Activated gamma-delta T cell treated with anti-CD3 and anti-CD28 coated beads, Interleukin-2, amount 50 U/mL, for 16 hours (primary cell): ENCODE results near the gene COL4A2.

Experiments used
- DNase-seq: peaks from one replicate; pipeline ENCODE4 v3.0.0-alpha.2; 2020; ENCODE audit warnings: low read depth

The COL4A2 gene

DNA sequence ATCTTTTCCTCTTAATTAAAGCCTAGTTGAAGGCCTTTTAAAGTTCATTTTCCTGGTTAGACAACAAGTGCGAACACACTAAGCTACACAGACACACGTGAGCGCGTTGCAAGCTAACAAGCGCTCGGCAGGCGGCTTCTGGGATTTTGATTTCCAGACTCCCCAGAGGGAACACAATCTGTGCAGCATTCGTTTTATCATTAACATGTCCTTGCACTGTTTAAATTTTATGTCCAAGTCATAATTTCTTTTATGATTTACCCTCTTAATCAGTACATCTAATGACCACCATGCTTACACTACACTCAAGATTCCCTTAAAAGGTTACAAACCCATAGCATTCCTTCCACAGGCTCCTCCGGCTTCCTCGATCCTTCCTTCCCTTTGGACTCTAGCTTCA is 16.9 kb upstream of the COL4A2 start:
- DNase-seq: no peak

DNA sequence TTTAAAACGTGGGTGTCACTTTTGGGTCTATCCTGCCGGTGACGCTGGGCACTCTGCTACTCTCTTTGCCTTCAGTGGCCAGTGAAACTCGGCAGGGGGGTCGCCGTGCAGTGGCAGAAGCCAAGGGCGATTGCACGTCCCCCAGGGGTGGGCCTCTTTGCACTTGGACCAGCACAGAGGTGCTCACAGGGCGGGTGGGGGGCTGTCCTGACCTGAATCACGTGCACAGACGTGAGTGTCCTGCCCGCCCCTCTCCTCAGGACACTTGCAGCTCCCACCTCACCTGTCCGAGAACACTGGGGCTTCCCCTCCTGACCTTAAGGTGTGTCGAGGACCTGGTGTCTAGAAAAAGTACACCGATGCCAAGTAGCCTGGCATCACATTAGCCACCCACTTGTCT is 16.3 kb upstream of the COL4A2 start:
- no peak for DNase-seq

DNA sequence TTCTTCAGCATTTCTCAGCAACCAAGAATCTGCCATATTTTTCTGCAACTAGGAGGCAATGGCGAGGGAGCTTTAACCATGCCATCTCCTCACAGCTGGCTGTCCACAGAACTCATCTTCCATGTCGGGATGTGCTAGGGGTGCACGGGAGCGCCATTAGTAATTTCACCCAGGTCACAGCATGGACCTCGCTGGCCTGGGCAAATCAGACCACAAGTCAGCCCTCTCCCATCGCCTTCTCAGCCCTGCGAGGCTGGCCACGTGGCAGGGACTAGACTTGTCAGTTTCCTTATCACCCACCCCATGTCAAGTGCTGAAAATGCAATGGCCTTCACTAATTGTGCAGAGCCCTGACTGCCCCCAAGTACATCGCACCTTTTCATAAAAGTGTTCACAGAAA is 15.8 kb upstream of the COL4A2 start:
- no peak for DNase-seq

DNA sequence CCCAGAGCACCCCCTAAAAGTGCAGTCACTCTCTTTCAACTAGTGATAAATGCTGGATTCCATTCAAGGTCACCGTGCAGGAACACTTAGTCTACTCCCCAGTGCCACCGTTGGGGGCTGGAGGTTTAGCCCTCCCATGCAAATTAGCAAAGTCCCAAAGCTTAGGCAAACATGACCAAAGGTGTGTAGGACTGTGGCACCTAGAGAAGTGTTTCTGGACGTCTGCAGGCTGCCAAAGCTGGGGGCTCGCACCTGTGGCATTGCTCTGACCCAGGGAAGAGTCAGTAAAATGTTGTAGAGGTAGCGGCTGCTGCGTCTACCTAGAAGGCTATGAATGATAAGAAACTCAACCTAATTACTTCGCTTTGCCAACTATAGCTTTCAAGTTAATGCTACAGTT is 14.0 kb upstream of the COL4A2 start:
- no peak for DNase-seq

DNA sequence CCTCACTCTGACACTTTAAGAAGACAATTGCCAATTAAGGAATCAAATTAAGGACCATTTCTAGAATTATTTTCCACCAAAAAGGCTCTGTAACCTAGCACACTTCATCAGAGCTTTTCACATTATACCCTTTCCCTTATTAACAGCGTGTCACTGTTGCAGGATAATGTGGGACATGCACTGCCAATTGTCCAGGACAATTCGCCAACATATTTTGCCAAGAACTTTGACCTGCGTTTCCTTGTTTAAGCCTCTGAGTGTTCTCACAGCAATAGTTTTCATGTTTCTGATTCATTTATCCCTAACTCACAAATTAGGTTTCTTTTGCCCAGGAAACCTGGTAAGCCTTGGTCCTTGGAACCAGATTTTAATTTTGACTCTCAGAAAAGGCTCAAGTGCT is 13.4 kb upstream of the COL4A2 start:
- no peak for DNase-seq

DNA sequence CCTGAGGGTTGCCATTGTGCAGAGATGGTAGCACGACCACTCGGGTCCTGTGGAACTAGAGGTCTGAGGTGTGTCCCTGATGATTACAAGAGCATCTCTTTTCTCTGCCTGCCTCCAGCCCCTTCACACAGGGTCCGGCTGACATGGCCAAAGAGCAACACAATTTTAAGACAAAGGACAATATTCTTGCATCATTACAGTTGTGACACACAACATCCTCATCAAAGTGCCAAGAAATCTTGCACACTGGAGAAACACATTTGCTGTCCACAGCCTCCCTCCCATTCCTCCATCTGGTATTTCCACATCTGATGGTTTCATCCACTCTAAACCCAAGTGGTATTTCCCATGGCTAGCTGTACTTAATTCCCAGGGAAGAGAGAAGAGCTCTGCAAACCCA is 12.9 kb upstream of the COL4A2 start:
- DNase-seq: no peak

DNA sequence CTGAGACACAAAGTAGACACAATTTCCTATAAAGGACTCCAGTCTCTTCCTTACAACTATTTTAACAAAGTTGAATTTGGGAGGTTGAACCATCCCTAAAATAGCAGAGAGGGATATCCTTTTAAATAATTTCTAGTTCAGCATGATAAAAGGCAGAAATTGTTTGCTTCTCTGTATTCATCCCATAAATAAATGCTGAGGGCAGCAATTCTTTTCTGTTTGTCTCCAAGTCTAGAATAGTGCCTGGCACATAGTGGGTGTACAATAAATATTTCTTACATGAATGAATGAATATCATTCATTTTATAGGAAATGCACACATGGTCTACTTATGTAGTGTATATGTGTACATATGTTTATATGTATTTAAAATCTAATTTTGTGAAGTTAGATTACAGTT is 12.5 kb upstream of the COL4A2 start:
- no peak for DNase-seq

DNA sequence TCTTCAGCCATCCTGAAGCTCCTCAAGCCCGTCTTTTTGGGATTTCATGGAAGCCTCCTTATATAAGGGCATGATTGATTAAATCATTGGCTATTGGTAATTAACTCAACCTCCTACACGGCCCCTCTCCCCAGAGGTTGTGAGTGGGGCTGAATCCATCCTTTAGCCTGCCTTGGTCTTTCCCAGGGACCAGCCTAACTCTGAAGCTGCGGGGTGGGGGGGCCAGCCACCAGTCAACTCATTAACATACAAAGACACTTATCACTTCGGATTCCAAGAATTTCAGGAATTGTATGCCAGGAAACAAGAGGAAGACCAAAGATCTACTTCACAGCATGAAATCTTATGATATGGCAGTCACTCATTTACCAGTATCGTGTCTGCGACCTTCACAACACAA is 10.1 kb upstream of the COL4A2 start:
- DNase-seq: no peak

DNA sequence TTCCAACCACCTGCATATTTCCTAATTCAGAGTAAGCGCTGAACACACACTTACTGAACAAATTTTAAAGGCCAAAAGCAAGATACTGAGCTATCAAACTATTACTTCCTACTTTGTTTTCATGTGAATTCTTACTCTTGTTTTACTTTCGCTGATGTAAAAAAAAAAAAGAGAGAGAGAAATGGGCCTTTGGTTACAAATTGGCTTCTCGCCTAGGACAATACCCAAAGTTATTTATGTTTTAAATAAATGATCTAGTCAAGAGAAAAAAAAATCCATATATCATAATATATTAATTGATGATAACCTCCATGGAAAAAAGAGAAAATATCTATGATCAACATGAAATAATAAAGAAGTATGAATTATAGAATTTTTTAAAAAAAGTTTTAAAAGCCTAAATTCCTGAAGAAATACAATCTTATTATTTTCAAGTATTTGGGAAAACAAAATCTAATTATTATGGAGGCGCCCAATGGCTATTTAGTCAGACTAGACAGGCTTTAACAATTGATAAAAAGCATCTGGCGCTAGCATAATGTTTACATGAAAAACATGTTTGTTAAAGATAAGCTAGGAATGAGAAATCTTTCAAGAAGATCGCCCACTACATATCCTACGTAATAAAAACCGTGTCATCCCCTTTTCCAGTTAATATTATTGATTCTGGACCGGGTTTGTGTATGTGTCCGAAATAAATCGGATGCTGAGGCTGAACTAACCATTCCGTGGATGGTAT is 9.1 kb upstream of the COL4A2 start:
- no peak for DNase-seq

DNA sequence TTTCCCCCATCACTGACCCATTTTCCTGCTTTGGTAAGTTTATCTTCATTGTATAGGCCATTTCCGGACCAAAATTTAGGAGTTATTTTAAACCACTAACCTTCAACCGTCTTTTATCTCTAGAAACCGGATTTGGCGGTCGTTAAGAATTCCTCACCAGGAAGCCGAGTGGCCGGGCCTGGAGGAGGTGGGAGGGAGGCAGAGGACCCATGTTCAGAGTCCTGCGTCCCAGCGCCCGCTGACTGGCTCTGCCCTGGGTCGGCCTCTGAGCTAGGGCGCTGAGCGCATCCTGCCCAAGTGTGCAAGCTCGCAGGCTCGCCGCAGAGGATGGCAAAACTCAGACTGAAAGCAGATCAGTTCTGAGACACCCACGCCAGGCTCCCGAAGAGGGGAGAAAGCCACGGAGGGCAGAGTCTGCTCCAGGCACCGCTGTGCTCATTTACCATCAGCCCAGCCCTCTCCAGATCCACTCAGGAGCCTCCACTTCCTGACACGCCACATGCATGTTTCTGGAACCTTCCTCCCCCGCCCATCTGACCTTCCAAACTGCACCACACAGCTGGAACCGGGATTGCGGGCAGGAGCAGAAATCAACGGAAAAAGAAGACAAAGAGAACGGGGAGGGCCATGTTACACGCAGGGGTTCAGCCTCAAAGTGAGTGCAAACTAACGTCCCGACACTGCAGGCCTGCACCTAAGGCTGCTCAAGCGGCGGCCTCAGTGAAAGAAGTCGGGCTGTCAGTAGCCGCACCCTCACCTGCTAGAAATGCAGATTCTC is 8.4 kb upstream of the COL4A2 start:
- DNase-seq: no peak

DNA sequence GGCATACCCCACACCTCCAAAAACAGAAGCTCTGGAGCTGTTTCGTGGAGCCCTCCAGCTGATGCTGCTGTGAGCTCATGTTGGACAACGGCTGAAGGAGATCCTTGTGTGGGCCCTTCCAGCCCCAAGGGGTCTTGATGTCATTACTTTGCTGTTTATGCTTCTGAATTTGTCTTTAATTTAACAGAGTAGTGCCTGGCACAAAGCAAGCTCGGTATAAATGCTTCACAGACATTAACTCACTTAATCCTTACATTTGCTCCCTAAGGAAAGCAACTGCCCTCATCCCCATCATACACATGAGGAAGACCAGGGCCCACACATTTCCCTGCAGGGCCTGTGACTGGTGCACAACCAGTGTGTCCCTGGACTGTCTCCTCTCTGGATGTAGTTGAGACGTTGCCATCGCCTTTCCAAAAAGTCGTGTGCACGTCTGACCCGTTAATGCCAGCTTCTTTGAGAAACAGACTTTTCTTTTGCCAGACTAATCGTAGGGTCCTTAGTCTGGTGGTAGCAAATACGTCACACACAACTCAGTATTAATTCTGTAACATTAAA is 7.7 kb upstream of the COL4A2 start:
- no peak for DNase-seq

DNA sequence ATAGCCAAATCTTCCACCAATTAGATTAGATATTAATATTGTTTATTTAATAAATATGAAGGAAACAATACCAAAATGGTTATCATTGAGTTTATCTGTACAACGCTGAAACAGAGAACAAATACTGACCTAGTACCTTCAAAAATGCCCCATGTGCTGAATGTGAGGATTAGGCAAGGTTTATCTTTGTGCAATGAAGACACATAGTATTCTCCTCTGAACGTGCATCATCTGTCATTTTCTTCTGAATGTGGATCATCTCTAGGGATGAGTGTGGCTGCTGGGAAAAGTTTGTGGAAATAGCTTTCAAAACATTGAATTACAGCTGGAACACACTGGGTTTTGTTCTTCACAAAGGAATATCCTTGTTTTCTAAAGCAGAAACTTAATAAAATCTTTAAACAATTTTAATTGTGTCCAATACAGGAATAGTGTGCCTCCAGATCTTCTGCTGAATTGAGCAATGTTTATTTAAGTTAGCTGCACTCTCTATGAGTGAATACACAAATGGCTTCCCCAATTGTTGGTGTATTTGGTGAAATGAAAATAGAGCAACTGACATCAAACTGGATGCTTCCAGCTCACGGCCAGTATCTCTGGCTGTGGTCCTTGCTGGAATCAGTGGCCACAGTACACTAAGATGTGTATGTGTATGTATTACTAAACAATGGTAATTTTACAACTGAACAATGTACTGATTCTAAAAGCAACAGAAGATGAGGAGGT is 6.8 kb upstream of the COL4A2 start:
- no peak for DNase-seq

DNA sequence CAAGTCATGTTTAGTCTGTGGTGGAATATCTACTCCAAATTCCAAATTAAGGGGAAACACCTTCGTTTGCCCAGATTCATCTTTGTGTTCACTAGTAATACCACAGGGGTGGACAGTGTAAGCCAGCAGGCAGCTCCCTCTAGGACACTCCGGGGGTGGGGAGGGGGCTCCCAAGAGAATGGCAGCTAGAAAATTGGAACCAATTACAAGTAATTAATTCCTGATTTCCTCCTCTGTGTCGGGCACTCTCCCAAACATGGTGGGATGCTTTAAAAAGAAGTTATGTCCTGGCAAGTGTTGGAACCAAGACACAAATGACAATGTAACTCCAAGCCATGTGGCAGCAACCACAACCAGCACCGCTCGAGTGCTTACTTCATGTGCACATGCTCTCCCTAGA is 6.0 kb upstream of the COL4A2 start:
- DNase-seq: no peak

DNA sequence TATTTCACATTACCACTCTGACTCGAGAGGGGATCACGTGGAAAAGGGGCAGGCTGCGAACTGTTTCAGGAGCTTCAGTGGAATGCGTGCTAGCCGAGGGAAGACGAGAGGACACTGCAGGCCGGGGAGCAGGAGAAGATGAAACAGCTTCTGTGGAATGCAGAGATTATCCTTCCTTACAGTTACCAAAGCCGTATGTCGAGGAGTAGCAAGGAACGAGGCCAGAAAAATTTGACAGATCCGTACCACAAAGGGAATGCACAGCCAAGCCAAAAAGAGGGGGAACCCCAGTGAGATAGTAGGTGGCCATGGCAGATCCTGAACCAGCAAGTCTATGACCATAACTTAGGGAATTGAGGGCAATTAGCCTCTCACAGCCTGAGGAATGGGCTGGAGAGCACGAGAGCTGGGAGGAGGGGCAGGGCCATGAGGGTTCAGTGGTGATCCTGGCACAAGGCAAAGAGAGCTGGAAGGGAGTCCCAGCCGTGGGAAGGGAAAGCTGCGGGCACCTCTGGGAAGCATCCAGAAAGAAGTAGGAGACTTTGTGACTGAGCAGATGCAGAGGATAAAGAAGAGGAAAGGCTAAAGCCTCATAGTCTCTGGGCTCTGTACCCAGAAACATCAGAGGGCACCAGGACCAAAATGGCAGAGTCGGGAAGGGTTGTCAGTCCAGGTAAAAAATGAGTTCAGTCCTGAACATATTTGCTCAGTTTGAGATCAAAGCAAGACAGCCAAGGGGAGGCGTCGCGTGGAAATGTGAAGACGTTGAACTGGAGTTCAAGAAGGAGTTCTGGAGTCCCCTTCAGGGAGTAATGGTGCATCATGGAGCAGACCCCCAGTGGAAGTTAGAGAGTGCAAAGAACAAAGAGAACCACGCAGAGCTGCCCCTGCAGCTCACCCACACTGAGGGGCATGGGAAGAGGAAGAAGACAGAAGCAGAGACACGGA is 5.2 kb upstream of the COL4A2 start:
- no peak for DNase-seq

DNA sequence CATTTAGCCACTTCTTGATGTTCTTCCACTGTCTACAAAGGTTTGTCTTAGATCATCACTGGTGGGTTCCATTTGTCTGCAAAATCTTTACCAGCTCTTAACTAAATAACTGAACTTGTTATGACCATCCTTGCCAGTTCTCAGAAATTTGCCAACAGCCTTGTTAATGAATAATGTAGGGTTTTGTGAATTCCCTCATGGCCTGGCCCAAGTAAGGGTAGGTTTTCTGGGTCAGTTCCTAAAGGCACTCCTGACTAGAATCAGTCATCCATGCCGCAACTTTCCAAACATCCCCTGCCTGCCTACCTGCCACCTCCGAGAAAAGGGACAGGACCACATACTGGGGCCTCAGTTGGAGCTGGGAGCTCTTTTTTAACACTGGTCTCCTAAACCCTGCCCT is 4.1 kb upstream of the COL4A2 start:
- no peak for DNase-seq

DNA sequence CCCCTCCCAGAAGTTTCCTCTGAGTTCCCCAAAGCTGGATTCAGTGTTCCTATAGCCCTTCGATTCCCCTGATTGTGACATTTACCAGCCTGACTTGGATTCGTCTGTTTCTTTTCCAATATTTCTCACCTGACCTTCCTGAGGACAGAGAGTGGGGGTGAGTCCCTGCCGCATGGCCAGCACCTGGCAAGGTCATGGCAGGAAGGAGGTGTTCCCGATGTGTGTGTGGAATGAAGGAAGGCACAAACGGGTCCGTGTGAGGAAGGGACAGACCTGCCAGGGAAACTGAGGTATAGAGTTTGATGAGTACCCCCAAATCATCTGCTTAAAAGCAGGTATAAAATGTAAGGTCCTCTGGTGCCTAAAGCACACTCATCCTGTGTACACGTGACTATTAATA is 3.4 kb upstream of the COL4A2 start:
- DNase-seq: no peak

DNA sequence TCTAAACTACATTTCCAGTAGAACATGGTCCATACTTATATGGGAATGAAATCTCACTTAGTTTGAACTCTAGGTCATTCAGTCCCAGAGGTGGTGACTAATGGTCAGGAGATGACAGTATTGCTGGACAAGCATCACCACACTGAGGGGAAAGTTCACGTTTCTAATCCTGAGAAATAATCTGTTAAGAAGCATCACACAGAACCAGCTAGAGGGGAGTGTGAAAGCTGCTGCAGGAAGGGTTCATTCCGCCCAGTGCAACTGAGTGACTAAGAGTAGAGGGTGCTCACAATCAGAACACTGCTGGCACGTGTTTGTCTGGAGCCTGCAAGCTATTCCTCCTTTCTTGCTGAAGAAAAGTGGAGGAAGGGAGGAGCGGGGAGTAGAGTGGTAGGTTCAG is 2.8 kb upstream of the COL4A2 start:
- DNase-seq: no peak

DNA sequence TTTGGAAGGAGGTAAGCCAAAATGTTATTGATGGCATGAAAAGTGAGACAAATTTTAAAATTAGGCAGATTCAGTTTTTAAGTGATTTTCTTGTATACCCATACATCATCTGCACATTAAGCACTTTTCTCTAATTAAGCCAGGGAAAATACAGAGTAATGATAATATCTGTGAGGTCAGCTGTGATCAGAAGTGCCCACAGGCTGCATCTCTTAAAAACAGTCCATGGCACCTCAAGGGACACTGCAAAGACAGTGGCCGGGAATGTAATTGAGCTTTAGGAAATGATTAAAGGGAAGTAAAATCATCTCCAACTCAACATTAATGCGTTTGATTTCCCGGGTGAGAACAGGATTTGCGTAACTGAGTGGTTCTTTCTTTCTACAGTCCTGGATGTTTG is 2.1 kb upstream of the COL4A2 start:
- no peak for DNase-seq

DNA sequence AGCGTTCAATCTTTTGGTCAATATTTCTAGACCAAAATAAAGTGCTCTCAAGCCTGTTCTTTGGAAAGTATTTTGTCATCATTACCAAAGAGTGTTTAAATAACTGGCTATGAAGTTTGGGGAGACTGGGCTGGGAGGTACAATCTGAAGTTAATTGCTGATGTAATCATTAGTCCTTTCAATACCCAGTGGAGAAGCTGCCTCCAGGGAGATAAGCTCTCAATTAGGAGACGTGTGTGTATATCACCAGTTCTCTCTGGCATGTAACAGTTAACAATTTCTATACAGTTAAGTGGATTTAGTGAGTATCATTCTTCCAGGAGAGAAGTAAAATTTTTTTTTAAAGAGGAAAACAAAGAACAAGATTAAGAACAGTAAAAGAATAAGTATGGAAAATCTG is 1.5 kb upstream of the COL4A2 start:
- DNase-seq: no peak

DNA sequence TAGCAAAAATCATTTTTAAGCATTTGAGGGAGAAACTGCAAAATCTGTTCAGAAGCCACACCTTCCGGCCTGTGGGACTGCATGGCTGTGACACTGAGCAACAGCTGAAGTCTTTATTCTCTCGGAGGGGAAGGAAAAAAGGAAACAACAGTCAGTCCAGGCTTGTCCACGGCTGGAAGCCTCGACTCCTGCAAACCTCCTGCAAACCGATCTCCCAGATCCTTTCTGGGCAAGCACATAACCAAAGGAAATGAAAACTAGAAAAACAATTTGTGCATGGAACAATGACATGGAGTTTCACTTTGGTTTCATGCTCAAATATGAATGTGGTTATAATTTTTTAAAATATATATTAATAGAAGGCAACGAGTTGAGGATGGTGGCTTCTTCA is 1.1 kb upstream of the COL4A2 start:
- DNase-seq: no peak

DNA sequence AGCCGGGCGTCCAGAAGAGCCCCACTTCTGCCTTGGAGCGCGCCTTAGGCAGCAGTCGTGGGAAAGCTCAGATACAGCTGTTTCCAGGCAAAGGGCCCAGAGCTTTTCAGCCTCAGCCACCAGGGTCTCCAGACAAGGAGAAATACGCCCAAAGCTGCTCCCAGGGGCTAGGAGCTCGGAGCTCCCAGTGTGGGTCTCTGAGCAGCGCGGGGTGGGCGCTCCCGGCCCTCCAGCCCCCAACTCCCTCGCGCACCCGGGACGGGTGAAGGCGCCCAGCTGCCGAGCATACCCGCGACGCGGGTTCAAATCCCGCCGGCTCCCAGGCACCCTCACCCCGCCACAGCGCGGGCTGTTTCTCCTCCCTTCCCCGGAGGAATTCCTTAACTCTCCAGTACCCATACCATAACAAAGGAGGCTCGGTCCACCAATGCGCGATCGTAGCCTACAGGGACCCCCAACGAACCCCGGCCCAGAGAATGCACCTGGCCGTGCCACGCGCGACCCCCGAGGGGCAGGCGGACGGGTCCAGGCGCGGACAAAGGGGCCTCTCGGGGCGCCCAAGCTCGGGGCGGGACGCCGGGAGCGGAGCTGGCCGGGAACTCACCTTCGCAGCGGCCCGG is 634 bp upstream of the COL4A2 start:
- DNase-seq: no peak
